Neuron (in vitro differentiated cells): Measurements from ENCODE around the gene DAGLB.
"Not testable (repeated sequence)": the region's sequence is repeated elsewhere in the genome, so short reads cannot be mapped to it uniquely, and the experiment has no call there.

ENCODE experiments used
- H2AFZ ChIP-seq: one replicate; pipeline ENCODE4 v1.6.1; 2013; ENCODE audit warnings: low read depth, mild to moderate bottlenecking, inconsistent platforms, low read length, moderate library complexity
- H3K27me3 ChIP-seq: one replicate; pipeline ENCODE4 v1.6.1; 2013; ENCODE audit warnings: low read length; ENCODE audit not compliant: insufficient read depth
- H3K36me3 ChIP-seq: one replicate; pipeline ENCODE4 v1.6.1; 2013; ENCODE audit warnings: low read length; ENCODE audit not compliant: insufficient read depth
- H3K4me1 ChIP-seq: one replicate; pipeline ENCODE4 v1.6.1; 2013; ENCODE audit warnings: low read length; ENCODE audit not compliant: insufficient read depth
- H3K4me3 ChIP-seq: 2 replicates; pipeline ENCODE4 v1.5.1; 2013; ENCODE audit warnings: mild to moderate bottlenecking, low read length, moderate library complexity
- H3K9me3 ChIP-seq: one replicate; pipeline ENCODE4 v1.6.1; 2013; ENCODE audit warnings: low read length

Gene DAGLB

DNA sequence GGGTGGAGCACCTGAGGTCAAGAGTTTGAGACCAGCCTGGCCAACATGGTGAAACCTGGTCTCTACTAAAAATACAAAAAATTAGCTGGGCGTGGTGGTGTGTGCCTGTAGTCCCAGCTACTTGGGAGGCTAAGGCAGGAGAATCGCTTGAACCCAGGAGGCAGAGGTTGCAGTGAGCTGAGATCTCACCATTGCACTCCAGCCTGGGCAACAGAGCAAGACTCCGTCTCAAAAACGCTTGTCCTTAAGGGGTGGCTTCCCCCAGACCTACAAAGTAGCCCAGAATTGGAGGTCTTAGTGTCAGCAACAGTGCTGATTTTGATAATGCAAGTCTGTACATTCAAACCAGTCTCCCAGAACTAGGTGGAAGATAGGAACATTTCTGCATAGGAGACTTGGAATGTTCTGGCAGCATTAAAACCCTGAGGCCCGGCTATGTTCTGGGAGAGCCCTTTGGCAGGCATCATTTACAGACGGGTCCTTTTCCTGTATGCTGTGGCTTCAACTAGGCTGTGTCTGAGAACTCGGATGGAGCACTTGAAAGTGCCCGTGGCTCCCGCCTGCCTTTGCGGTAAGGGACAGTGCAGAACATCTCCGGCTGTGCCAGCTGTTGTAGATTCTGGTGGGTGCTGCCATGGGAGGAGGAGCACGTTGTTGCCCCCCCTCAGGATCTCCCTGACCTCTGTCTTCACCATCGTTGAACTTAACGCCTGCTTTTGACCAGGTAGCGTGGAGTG lies 49.8 kb downstream of the DAGLB start:
- H2AFZ ChIP-seq, H3K9me3 ChIP-seq, H3K4me1 ChIP-seq, H3K4me3 ChIP-seq, H3K27me3 ChIP-seq: not testable (repeated sequence)
- H3K36me3 ChIP-seq = peaks cover 39% of the 10 kb centered on the region

DNA sequence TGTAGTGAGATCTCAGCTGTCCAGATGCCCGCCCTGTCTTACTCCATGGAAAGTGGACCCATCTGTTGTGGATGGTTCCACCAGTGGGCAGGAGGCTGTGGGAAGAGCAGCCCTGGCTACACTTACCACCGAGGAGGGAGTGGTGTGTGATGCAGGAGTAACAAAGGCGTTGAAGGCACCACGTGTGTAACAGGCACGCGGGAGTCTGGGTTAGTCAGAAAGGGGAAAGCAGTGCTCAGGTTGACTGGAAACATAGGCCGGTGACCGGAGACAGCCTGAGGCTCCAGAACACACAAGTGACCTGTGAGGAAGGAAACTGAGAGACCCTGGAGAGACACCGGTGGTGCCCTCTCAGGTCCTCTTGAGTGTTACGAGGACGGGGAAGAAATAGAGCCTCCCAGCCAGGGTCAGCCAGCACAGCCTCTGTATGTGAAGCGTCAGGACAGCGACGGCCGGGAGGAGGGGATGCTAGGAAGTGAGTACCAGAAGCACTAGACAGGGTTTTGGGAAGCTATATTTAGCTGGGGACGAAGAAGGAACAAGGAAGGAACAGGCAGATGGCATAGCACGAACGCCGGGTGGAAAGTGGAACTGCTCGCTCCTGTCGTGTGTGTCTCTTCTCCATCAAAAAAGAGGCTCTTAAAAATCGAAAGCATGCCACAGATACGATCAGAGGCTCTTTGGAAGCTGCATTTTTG lies 51.7 kb downstream of the DAGLB start:
- no peaks in the 10 kb centered on the region for H3K27me3 ChIP-seq
- H2AFZ ChIP-seq = no peak overlapping the region
- H3K4me3 ChIP-seq = no peak overlapping the region
- H3K9me3 ChIP-seq = peaks cover 3% of the 10 kb centered on the region
- H3K36me3 ChIP-seq = peaks cover 41% of the 10 kb centered on the region
- peaks cover 6% of the 10 kb centered on the region for H3K4me1 ChIP-seq

DNA sequence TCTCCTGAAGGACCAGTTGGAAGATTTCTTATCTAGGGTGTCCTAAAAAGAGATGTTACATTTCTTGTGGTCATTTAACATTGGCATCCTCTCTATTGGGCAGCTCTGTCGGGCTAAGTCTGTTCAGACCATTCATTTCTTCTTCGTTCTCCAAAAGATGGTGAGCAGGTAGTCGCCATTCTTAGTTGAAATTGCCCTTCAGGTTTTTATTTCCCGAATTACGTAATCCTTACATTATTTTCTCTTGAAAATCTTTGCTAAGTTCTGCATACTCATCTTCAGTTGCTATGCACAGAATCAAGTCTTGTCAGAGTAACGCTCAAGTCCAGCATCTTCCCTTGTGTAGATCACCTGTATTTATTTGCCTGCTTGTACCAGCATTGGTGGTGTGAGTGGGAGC lies 53.6 kb downstream of the DAGLB start:
- Histone ChIP-seq H2AFZ (no peak overlapping the region), H3K4me1 (peaks cover 6% of the 10 kb centered on the region), H3K9me3 (peaks cover 3% of the 10 kb centered on the region), H3K4me3 (no peak overlapping the region), H3K27me3 (no peaks in the 10 kb centered on the region), H3K36me3 (peaks cover 43% of the 10 kb centered on the region)

DNA sequence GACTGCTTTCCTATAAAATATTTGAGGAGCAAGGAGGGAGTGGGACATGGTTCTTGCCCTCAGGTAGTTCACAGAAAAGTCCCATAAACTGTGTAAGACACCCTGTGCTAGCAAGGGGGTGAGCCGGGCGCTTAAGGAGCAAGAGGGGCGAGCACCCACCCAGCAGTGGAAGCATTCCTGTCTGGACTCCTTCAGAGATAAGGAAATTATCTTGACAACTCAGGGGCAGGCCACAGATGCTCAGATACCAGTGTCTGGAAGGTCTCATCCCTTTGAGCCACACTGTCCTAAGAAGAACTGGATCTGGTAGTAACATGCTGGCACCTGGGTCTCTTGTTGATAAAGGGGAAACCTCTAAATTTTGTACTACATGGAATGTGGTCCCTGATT lies 54.1 kb downstream of the DAGLB start:
- H3K27me3 ChIP-seq = no peaks in the 10 kb centered on the region
- peaks cover 2% of the 10 kb centered on the region for H3K4me1 ChIP-seq
- H3K4me3 ChIP-seq = no peak overlapping the region
- H2AFZ ChIP-seq = no peak overlapping the region
- H3K9me3 ChIP-seq = peaks cover 3% of the 10 kb centered on the region
- peaks cover 44% of the 10 kb centered on the region for H3K36me3 ChIP-seq

DNA sequence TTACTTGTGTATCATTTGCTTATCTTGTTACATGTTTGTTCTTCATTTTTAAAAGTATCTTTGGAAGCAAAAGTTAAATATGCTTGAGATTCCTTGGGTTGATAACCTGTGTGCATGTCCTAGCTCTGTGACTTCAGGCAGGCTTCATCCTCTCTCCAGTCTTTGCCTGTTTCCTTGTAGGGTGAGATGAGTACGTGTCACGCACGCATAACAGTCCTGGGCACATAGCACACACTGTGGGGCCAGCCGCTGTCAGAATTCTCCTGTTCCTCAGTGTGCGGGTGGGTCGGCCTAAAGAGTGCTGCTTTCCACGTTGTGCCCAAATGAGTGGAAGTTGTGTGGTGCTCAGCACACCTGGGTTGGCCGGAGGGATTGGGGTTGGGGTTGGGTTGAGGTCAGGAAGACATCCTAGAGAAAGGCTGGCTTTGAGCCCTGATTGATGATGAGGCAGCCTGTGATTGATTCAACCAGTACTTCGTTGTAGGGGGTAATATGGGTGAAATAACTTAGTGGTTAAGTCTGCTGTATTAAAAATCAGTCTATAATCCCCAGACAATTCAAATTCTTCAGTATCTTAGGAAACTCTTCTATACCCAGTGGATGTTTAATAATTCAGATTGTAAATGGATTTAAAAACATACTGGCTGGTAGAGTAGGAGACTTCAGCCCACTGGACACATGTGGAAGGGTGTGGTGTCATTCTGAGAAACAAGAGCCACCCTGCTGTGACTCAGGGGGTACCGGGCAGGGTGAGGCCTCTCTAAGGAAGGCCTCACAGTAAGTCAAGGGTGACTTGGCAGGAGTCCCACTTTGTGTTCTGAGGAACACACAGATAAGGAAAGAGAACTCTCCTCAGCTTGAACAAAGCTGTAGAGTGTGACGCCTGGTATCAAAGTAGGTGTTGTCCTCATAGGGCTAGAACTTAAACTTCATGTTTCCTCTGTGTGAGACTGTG lies 54.8 kb downstream of the DAGLB start:
- H3K9me3 ChIP-seq = peaks cover 3% of the 10 kb centered on the region
- H3K36me3 ChIP-seq = peaks cover 50% of the 10 kb centered on the region
- no peaks in the 10 kb centered on the region for H3K27me3 ChIP-seq
- no peak overlapping the region for H2AFZ ChIP-seq
- no peaks in the 10 kb centered on the region for H3K4me1 ChIP-seq
- H3K4me3 ChIP-seq = no peak overlapping the region

DNA sequence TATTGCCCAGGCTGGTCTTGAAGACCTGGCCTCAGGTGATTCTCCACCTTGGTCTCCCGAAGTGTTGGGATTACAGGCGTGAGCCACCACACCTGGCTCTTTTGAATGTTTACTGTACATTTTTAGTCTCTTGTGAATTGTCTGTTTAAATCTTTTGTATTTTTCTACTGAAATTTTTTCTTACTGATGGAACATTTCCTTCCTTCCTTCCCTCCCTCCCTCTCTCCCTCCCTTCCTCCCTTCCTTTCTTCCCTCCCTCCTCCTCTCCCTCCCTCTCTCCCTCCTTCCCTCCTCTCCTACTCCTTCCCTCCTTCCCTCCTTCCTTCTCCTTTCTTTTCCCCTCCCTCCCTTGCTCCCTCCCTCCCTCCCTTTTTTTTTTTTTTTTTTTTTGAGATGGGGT lies 58.0 kb downstream of the DAGLB start:
- Histone ChIP-seq H3K9me3 (peaks cover 3% of the 10 kb centered on the region), H3K4me1 (peaks cover 10% of the 10 kb centered on the region), H2AFZ (no peak overlapping the region), H3K4me3 (no peak overlapping the region), H3K27me3 (no peaks in the 10 kb centered on the region), H3K36me3 (peaks cover 51% of the 10 kb centered on the region)

DNA sequence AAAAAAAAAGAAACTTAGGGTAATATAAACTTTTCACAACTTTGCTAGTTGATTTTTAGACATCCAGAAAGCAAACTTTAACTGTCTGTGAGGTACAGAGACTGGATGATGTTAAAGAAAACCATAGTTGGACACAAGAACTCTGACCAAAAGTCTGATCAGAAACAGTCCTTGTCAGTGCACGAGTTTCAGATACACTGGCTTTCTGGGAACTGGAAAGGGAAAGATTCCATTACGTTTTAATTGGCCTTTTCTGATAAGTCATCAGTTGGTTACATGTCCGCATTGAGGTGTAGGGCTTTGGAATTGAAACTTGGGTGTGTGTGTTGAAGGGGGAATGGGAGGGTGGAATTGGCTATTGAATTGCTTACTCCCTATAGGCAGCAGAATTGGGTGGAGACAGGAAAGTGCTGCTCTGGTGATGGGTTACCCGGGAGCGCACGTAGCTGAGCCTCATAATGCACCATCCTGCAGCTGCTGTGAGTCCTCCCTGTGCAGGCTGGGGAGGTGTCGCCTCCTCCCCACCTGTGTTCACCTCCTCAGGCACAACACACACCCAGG lies 59.9 kb downstream of the DAGLB start:
- peaks cover 2% of the 10 kb centered on the region for H3K9me3 ChIP-seq
- H2AFZ ChIP-seq = no peak overlapping the region
- no peaks in the 10 kb centered on the region for H3K27me3 ChIP-seq
- H3K4me1 ChIP-seq = peaks cover 10% of the 10 kb centered on the region
- H3K36me3 ChIP-seq = peaks cover 34% of the 10 kb centered on the region
- no peak overlapping the region for H3K4me3 ChIP-seq

DNA sequence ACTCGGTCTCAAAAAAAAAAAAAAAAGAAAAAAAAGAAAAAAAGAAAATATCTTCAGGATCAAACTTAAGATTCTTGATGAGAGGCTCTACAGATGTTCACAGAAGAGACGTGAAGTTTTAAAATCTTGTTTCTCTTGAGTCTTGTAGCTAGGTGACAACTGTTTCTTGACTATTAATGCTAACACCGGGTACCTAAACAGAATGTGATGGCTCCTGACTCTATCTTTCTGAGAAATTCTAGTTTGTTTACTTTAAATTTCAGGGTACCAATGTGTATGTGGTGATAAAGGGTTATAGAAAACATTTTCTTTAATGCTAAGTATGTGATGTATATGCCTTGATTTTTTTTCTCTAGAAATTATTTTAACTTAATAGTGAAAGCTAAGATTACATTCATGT lies 61.0 kb downstream of the DAGLB start:
- Histone ChIP-seq H2AFZ (no peak overlapping the region), H3K9me3 (no peaks in the 10 kb centered on the region), H3K4me3 (no peak overlapping the region), H3K27me3 (no peaks in the 10 kb centered on the region), H3K36me3 (peaks cover 25% of the 10 kb centered on the region), H3K4me1 (peaks cover 10% of the 10 kb centered on the region)

DNA sequence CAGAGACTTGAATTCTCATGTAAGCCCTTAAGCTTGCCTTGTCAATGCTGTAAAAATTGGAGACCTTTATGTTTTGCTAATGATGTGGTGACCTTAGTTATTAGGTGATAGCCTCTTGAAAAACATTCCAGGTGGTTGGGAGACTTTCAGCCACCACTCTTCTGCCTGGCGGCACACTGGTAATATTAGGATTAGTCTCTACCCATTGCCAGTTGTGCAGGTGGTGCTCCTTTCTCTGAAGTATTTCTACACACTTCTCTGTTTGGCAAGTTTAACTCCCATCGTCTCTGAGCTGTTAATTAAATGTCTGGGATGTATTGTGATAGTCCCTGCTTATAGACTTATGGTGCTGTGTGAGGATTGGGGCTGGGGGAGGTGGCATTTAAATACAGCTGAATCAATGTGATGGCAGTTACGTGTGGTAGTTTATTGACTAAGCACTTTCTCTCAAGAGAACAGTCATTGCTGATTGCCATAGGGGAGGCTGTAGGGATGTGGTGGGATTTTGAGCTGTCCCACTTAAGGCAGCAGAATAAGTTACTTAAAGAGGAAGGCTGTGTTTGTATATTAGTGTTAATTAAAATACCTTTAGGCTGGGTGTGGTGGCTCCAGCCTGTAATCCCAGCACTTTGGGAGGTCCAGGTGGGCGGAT lies 61.7 kb downstream of the DAGLB start:
- Histone ChIP-seq H3K9me3 (no peaks in the 10 kb centered on the region), H3K36me3 (peaks cover 22% of the 10 kb centered on the region), H2AFZ (no peak overlapping the region), H3K27me3 (no peaks in the 10 kb centered on the region), H3K4me1 (peaks cover 10% of the 10 kb centered on the region), H3K4me3 (no peak overlapping the region)

DNA sequence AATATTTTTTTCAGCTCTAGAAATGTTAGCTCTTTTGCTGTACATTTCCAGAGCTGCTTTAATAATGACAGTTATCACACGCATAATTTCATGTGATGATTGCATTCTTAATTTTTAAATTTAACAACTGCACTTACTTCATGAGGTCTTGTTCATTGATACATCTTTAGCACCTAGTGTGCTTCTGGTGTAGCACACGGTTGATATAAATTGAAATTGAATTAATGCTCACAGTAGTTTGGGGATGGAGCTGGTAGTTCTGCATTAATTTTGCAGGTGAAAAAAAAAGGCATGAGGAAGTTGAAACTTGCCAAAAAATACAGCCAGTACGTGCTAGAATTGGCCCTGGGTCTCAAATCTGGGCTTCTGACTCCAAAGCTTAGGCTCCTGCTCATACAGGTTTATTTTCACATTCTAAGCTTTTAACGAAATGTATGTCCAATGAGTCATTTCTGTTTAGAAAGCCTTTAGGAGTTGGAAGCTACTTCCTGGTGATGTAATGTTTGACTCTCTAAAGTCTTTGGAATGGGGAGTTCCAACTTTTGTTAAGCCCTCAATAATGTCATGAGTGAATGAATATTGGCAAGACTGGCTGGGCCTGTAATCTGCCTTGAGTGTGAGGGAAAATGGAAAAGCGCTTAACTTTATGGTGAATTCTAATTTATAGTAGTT lies 62.5 kb downstream of the DAGLB start:
- H3K36me3 ChIP-seq = peaks cover 22% of the 10 kb centered on the region
- H3K4me1 ChIP-seq = peaks cover 10% of the 10 kb centered on the region

DNA sequence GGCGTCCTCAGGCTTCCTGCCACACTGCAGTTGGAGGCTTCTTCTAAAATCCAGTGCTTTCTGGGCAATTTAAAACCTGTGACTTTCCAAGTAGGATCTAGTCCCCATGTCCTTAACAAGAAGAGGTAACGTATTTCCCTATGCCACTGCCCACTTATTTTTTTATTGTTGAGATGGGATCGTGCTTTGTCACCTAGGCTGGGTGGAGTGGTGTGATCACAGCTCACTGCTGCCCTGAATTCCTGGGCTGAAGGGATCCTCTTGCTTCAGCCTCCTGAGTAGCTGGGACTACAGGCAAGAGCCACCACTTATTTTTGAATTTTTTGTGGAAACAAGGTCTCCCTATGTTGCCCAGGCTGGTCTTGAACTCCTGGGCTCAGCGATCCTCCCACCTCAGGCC lies 63.4 kb downstream of the DAGLB start:
- H3K27me3 ChIP-seq = no peaks in the 10 kb centered on the region
- H3K4me3 ChIP-seq = no peak overlapping the region
- no peak overlapping the region for H2AFZ ChIP-seq
- H3K9me3 ChIP-seq = no peaks in the 10 kb centered on the region
- peaks cover 21% of the 10 kb centered on the region for H3K36me3 ChIP-seq
- H3K4me1 ChIP-seq = peaks cover 10% of the 10 kb centered on the region

More for the DNA sequence above, 62.5 kb downstream of the DAGLB start:
- Histone ChIP-seq H3K27me3 (no peaks in the 10 kb centered on the region), H2AFZ (no peak overlapping the region), H3K9me3 (no peaks in the 10 kb centered on the region), H3K4me3 (no peak overlapping the region)

DNA sequence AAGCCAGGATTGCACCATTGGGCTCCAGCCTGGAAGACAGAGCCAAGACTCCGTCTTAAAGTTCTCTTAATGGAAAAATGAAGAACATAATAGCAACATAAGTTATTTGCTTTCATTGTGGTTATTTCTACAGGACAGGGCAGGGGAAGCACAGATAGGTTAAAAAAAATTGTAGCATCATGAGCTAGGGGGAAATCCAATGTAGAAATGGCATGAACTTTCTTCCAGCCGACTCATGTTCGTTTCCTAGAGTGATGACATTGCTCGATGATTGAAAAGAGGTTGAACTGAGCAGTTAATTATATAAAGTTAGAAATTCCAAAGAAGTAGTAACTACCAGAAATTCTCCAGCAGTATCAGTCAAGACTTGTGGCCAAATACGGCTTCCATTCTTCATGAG lies 64.9 kb downstream of the DAGLB start:
- Histone ChIP-seq H3K27me3 (no peaks in the 10 kb centered on the region), H2AFZ (no peak overlapping the region), H3K9me3 (no peaks in the 10 kb centered on the region), H3K4me1 (peaks cover 10% of the 10 kb centered on the region), H3K36me3 (peaks cover 14% of the 10 kb centered on the region), H3K4me3 (no peak overlapping the region)
